C4-2B (cell line): Measurements from ENCODE around the gene WWP2.

Experiments used
- ZFX ChIP-seq: fragments of 450-650 bp; IDR thresholded peaks from 2 replicates; pipeline ENCODE4 v1.6.1; 2017
- TF ChIP-seq, protein P1 (sequence below): fragments of 450-650 bp; conservative IDR thresholded peaks from 2 replicates; pipeline ENCODE4 v1.5.1; 2017; ENCODE audit warnings: mild to moderate bottlenecking

- TF ChIP-seq, protein P1, sequence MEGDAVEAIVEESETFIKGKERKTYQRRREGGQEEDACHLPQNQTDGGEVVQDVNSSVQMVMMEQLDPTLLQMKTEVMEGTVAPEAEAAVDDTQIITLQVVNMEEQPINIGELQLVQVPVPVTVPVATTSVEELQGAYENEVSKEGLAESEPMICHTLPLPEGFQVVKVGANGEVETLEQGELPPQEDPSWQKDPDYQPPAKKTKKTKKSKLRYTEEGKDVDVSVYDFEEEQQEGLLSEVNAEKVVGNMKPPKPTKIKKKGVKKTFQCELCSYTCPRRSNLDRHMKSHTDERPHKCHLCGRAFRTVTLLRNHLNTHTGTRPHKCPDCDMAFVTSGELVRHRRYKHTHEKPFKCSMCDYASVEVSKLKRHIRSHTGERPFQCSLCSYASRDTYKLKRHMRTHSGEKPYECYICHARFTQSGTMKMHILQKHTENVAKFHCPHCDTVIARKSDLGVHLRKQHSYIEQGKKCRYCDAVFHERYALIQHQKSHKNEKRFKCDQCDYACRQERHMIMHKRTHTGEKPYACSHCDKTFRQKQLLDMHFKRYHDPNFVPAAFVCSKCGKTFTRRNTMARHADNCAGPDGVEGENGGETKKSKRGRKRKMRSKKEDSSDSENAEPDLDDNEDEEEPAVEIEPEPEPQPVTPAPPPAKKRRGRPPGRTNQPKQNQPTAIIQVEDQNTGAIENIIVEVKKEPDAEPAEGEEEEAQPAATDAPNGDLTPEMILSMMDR: no peak
- TF ChIP-seq ZFX: no peak
Observed at GRCh38 chr16:69939821-69940585, 177.9 kb downstream of the WWP2 start.
